Activated T-cell treated with anti-CD3 and anti-CD28 coated beads for 48 hours (primary cell): Measurements from ENCODE around the gene NUDT16.
"Not testable (repeated sequence)": the region's sequence is repeated elsewhere in the genome, so short reads cannot be mapped to it uniquely, and the experiment has no call there.

ENCODE experiments used
- DNase-seq: peaks from one replicate; pipeline ENCODE4 v3.0.0-alpha.2; 2020; ENCODE audit warnings: low read depth

The NUDT16 gene

GRCh38 chr3:131381445-131382291, at the start of gene NUDT16:
Gene NUDT16, plus strand, starts transcription at chr3:131381774. Its CDS starts 31 bp downstream, at chr3:131381805.
- peak; percentile 96 for DNase-seq

GRCh38 chr3:131338948-131339640, 42.5 kb upstream of the NUDT16 start:
- no peak for DNase-seq

DNA sequence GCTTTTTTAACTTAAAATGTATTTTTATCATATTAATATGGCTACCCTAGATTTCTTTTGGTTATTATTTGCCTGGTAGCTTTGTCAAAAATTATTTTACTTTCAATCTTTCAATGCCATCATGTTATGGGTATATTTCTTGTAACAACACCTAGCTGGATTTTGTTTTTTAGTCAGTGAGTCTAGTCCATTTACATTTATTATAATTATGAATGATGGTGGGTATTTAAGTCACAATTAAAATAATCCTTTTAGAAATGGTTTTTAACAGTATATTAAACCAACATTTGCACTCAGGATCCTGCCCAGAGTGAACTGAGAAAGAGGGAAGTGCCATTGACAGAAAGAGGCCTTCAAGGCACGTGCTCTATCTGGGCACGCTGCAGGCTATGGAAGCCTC, 39.8 kb upstream of the NUDT16 start:
- DNase-seq = no peak

DNA sequence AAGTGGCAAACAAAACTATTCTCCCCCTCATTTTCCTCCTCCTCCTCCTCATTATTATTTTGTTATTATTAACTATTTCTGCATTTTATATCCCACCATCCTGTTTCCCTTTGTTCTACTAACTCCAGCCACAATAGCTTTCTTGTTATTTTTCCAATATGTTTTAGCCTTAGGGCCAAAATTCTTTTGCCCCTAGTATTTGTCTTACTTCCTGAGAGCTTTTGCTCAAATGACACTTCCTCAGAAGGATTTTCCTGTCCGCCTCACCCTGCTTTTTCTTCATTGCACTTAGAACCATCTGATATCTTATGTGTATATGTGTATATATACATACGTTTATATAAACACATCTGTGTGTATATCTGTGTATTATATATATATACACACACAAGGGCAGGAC, 32.7 kb upstream of the NUDT16 start:
- no peak for DNase-seq

GRCh38 chr3:131349454-131349853, 32.1 kb upstream of the NUDT16 start:
- DNase-seq = no peak

DNA sequence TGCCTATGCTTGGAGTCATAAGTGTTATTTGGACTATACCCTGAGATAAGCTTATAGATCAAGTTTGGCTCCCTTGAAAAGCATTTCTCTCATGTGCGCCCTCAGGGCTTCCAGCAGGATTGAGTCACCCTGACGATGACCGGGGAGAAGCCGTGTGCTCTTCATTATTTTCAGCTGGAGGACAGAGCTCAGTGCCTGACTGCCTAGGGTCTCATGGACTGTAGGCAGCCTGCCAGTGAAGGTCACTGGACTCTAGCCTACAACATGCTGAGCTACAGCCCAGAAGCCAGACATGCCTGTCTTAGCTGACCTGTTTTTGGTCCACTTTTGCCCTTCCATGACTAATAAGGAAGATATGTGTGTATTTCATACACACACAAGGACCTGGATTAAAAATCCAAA, 31.6 kb upstream of the NUDT16 start:
- no peak for DNase-seq

DNA sequence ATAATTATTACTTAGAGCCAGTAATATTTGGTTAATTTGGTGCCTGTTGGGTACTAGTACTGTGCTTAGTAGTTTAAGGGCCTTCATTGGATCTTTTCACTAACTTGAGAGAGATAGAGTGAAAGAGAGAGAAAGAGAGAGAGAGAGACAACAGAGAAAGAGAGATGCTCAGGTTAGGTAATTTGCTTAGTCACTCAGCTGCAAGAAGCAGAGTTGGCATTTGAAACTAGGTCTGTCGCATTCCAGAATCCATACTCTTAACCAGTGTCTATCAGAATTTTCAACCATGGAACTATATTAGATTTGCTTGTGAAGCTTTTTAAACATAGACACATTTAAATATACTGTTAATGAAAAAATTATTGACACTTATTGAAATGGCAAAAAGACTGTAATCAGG, 31.1 kb upstream of the NUDT16 start:
- DNase-seq = no peak

GRCh38 chr3:131353016-131353877, 28.3 kb upstream of the NUDT16 start:
- DNase-seq = no peak

DNA sequence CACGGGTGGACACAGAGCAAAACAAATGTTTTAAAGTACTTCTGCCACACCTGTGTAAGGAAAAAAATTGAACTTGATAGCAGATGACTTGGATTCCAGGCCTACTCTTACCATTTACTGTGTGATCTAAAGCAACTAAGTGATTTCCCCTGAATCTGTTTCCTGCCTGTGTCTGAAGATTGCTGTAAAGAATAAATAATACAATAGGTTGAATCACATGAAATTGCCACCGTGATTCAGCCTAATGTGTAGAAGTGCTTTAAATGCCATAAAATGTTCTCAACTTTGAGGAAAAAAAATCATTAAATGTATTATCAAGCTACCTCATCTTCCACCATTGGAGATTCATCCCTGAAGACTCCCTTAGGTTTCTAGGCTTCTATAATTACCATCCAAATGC, 27.6 kb upstream of the NUDT16 start:
- DNase-seq = no peak

GRCh38 chr3:131356006-131356595, 25.5 kb upstream of the NUDT16 start:
- DNase-seq = no peak

GRCh38 chr3:131357275-131357674, 24.3 kb upstream of the NUDT16 start:
- DNase-seq = no peak

- DNase-seq = no peak
Measured at GRCh38 chr3:131360191-131360755, 21.3 kb upstream of the NUDT16 start.

GRCh38 chr3:131361066-131361463, 20.5 kb upstream of the NUDT16 start:
- DNase-seq = peak; percentile 22

GRCh38 chr3:131361464-131362421, 19.8 kb upstream of the NUDT16 start:
- peak; percentile 15 for DNase-seq

DNA sequence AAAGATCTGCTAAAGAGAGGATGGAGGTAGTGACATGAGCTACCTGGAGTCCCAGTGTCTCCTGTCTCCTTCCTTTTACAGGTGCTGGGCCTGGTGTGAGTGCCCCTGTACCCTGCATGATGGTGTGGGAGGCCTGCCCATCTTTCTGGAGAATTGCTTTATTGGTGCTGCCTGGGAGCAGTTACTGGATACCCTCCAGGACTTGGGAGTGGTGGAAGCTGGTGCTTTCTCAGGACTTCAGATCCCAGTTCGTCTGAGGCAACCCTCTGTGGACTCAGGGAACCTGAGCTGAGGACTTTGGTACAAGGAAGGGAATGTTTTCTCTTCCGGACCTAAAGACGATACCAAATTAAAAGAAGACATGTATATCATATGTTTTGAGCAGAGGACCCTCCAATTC, 18.3 kb upstream of the NUDT16 start:
- DNase-seq = no peak

- DNase-seq = no peak
Measured at GRCh38 chr3:131370935-131371687, 10.5 kb upstream of the NUDT16 start.

GRCh38 chr3:131371688-131372066, 9.9 kb upstream of the NUDT16 start:
- DNase-seq = no peak

- no peak for DNase-seq
Measured at GRCh38 chr3:131374741-131375140, 6.8 kb upstream of the NUDT16 start.

GRCh38 chr3:131380821-131381444, 641 bp upstream of the NUDT16 start:
- DNase-seq = not testable (repeated sequence)
